Esophagus muscularis mucosa (tissue), 4 donors: ENCODE data around the gene PHETA1. TPM values are rescaled to one million over a fixed set of nuclear protein-coding genes. Genes with fewer than 3 reads are reported as not detected.

Experiments
- DNase-seq: peaks from one replicate; pipeline ENCODE4 v3.0.0-alpha.2; 2017; ENCODE audit errors: extremely low spot score
- H3K27ac ChIP-seq, 4 donors: fragments of 200-600 bp; sonication (generic); replicated peaks in 1 of 4; 1 replicate in 3 of 4; 2 replicates in 1 of 4; pipeline ENCODE4 v1.5.1; 2016 to 2019; ENCODE audit warnings: mild to moderate bottlenecking in 1 of 4
- H3K27me3 ChIP-seq, 4 donors: fragments of 200-600 bp; sonication (generic); one replicate each; pipeline versions ENCODE4 v1.5.1 to v1.6.0; 2016 to 2019
- H3K36me3 ChIP-seq, 4 donors: fragments of 200-600 bp; sonication (generic); one replicate each; pipeline ENCODE4 v1.5.1; 2016 to 2019
- H3K4me1 ChIP-seq, 4 donors: fragments of 200-600 bp; sonication (generic); one replicate each; pipeline ENCODE4 v1.5.1; 2016 to 2019
- H3K4me3 ChIP-seq, 4 donors: fragments of 200-600 bp; sonication (generic); 1 replicate in 2 of 4; 2 replicates in 2 of 4; pipeline ENCODE4 v1.5.1; 2016 to 2019; ENCODE audit warnings: mild to moderate bottlenecking in 4 of 4, moderate library complexity in 1 of 4
- H3K9me3 ChIP-seq, 4 donors: fragments of 200-600 bp; sonication (generic); 1 replicate in 3 of 4; 2 replicates in 1 of 4; pipeline ENCODE4 v1.5.1; 2016 to 2019
- EP300 ChIP-seq: sonication (generic); formaldehyde crosslinking; IDR thresholded peaks from one replicate; pipeline ENCODE4 v1.6.1; 2017; ENCODE audit warnings: antibody characterized with exemption
- POLR2A ChIP-seq: fragments of 450-650 bp; IDR thresholded peaks from one replicate; pipeline ENCODE4 v1.6.1; 2017; ENCODE audit warnings: antibody characterized with exemption, moderate library complexity, mild to moderate bottlenecking, low read depth
- POLR2AphosphoS5 ChIP-seq, 2 donors: sonication (generic); formaldehyde crosslinking; IDR thresholded peaks; one replicate each; pipeline ENCODE4 v1.6.1; 2017; ENCODE audit warnings: antibody characterized with exemption in 2 of 2
- WGBS: methylation state at CpG from one replicate; pipeline ENCODE4 v1.1.5; 2018; 5-methylcytosine and 5-hydroxymethylcytosine counted together
- intact Hi-C: fragments of 100-400 bp; cut with DNase I; formaldehyde crosslinking; loops from one replicate; pipeline ENCODE4 v1.15.1; 2023
- total RNA-seq, 4 donors: library from RNA; depleted of rRNA; stranded (reverse); fragments of >200 nt; gene quantifications; one replicate each; pipeline versions ENCODE4 v1.1.0 to v1.2.1, GENCODE V29; 2016
- TF ChIP-seq, protein P1 (sequence below), 3 experiments: fragments of 200-600 bp in 2 of 3; fragments of 450-650 bp in 1 of 3; sonication (generic) in 2 of 3; IDR thresholded peaks; one replicate each; pipeline ENCODE4 v1.5.1; 2017 to 2019; ENCODE audit warnings: antibody characterized with exemption in 3 of 3, mild to moderate bottlenecking in 2 of 3, moderate library complexity in 1 of 3

The PHETA1 gene
- total RNA-seq, 4 donors from 2014 or later = 5.8 to 15.6 (median 9.5) TPM

DNA sequence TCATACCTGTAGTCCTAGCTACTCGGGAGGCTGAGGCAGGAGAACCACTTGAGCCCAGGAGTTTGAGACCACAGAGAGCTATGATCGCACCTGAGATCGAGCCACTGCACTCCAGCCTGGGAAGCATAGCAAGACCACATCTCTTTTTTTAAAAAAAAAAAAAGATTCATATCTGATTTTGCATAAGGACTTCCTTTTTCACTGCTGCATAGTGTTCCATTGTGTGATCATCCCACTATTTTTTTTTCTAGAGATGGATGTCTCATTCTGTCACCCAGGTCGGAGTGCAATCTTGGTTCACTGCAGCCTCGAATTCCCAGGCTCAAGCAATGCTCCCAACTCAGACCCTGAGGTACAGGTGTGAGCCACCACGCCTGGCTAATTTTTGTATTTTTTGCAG, 50.4 kb downstream of the PHETA1 start:
- DNase-seq = no peak
- Histone ChIP-seq H3K4me3 (no peak overlapping the region), H3K27ac (no peak overlapping the region), H3K9me3 (no peaks in the 10 kb centered on the region), H3K4me1 (peaks cover 0 to 5% (median 2%) of the 10 kb centered on the region in 4 donors), H3K27me3 (peaks cover 0 to 53% (median 0%) of the 10 kb centered on the region in 4 donors), H3K36me3 (no peaks in the 10 kb centered on the region)
- TF ChIP-seq, protein P1, sequence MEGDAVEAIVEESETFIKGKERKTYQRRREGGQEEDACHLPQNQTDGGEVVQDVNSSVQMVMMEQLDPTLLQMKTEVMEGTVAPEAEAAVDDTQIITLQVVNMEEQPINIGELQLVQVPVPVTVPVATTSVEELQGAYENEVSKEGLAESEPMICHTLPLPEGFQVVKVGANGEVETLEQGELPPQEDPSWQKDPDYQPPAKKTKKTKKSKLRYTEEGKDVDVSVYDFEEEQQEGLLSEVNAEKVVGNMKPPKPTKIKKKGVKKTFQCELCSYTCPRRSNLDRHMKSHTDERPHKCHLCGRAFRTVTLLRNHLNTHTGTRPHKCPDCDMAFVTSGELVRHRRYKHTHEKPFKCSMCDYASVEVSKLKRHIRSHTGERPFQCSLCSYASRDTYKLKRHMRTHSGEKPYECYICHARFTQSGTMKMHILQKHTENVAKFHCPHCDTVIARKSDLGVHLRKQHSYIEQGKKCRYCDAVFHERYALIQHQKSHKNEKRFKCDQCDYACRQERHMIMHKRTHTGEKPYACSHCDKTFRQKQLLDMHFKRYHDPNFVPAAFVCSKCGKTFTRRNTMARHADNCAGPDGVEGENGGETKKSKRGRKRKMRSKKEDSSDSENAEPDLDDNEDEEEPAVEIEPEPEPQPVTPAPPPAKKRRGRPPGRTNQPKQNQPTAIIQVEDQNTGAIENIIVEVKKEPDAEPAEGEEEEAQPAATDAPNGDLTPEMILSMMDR (IDR thresholded peaks at IDR 0.05) = no peak
- TF ChIP-seq POLR2A (no peak), POLR2AphosphoS5 (IDR thresholded peaks at IDR 0.05) (no peak)
- WGBS = 91% methylated on average over 5 of the region's 6 CpGs
- intact Hi-C loops = no loop called here

DNA sequence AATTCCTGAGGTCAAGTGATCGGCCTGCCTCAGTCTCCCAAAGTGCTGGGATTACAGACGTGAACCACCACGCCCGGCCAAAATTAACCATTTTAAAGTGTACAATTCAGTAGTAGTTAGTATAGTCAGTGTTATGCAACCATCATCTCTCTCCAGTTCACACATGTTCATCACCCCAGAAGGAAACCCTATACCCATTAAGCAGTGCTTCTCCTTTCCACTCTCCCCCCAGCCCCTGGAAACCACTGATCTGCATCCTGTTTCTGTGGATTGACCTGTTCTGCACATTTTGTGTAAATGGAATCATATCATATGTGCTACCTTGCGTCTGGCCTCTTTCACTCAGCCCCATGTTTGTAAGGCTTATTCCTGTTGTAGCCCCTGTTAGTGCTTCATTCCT, 52.2 kb downstream of the PHETA1 start:
- intact Hi-C loops = no loop called here
- no peak for TF ChIP-seq POLR2A
- no peak for TF ChIP-seq EP300
- TF ChIP-seq, protein P1 (IDR thresholded peaks at IDR 0.05) = no peak
- TF ChIP-seq POLR2AphosphoS5 (IDR thresholded peaks at IDR 0.05) = no peak
- peaks cover 0 to 54% (median 0%) of the 10 kb centered on the region in 4 donors for H3K27me3 ChIP-seq
- DNase-seq = no peak
- no peak overlapping the region for H3K27ac ChIP-seq
- H3K9me3 ChIP-seq = no peaks in the 10 kb centered on the region
- H3K36me3 ChIP-seq = no peaks in the 10 kb centered on the region
- H3K4me3 ChIP-seq = no peak overlapping the region
- peaks cover 0 to 5% (median 2%) of the 10 kb centered on the region in 4 donors for H3K4me1 ChIP-seq
- WGBS = 81% methylated on average over 5 of the region's 5 CpGs

DNA sequence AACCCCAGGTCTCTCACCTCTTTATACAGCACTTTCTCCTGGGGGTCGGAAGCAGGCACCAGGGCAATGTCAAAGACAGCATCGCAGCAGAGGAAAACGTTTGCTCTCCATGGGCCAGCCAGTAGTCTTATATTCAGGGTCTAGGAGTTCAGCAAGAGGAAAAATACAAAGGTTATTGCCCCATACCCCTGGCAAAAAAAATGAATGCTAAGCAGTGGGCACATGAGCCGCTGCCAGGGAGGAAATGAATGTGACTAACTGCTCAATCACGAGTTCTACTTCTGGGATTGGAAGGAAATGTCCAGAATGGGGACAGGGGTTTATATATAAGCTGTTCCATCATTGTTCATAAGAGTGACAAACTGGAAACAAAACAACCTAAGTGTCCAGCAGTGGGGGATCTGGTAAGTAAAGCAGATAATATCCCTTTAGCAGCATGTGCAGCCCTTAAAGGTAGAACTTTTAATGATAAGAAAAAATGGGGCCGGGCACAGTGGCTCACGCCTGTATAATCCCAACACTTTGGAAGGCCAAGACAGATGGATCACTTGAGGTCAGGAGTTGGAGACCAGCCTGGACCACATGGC, 53.8 kb downstream of the PHETA1 start:
- Histone ChIP-seq H3K4me1 (peaks cover 0 to 5% (median 2%) of the 10 kb centered on the region in 4 donors), H3K36me3 (no peaks in the 10 kb centered on the region), H3K9me3 (no peaks in the 10 kb centered on the region), H3K4me3 (peak overlapping the region in 1 of 4 donors; percentile 14), H3K27ac (peak overlapping the region in 1 of 4 donors; percentile 23), H3K27me3 (peaks cover 0 to 56% (median 0%) of the 10 kb centered on the region in 4 donors)
- no peak for DNase-seq
- no peak for TF ChIP-seq POLR2A
- no peak for TF ChIP-seq EP300
- TF ChIP-seq POLR2AphosphoS5 (IDR thresholded peaks at IDR 0.05) = peak in 1 of 2 donors; percentile 13
- TF ChIP-seq, protein P1 (IDR thresholded peaks at IDR 0.05) = no peak
- intact Hi-C loops = loop anchor here (5.0 kb wide), 2 partner anchors 288 to 378 kb away; no protein-coding TSS in a partner anchor
- 78% methylated on average over 7 of the region's 7 CpGs for WGBS

DNA sequence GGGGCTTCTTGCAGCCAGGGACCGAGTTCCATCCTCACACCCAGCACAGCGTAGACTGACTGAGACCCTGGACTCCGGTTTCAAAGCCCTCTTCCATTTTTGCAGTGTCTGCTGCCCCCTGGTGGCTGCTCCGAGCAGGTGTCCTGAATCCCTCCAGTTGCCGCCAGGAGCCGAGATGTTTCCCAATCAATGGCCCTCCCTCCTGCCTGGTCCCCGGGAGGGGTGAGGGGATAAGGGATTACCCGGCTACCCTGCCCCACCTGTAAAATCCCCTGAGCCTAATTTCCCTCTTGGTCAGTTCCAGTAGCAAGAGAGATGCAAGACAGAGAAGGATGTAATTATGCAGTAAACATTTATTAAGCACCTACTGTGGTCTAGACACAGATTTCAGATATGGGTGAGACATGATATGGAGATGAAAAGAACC, 55.0 kb downstream of the PHETA1 start:
- DNase-seq = no peak
- Histone ChIP-seq H3K27me3 (peaks cover 0 to 52% (median 0%) of the 10 kb centered on the region in 4 donors), H3K4me1 (peaks cover 0 to 5% (median 2%) of the 10 kb centered on the region in 4 donors), H3K27ac (no peak overlapping the region), H3K4me3 (peak overlapping the region in 3 of 4 donors; percentile 1 to 23 (median 3)), H3K36me3 (no peaks in the 10 kb centered on the region), H3K9me3 (no peaks in the 10 kb centered on the region)
- TF ChIP-seq EP300 = no peak
- TF ChIP-seq, protein P1 (IDR thresholded peaks at IDR 0.05) = peak; percentile 84 to 96 (median 88)
- intact Hi-C loops = loop anchor here (2.0 to 5.0 kb wide), 3 partner anchors 287 to 419 kb away; no protein-coding TSS in a partner anchor
- WGBS = 6% methylated on average over 4 of the region's 8 CpGs
